Transverse colon (tissue), 4 donors: ENCODE measurements around the gene SKA1. TPM values are rescaled to one million over a fixed set of nuclear protein-coding genes. Genes with fewer than 3 reads are reported as not detected.

ENCODE experiments used
- DNase-seq: peaks from one replicate; pipeline ENCODE4 v3.0.0-alpha.2; 2019
- H3K27ac ChIP-seq, 4 donors: fragments of 200-600 bp; sonication (generic); 2 replicates each; pipeline ENCODE4 v1.5.1; 2016 to 2018; ENCODE audit warnings: inconsistent platforms in 4 of 4
- H3K27me3 ChIP-seq: fragments of 200-600 bp; sonication (generic); 2 replicates; pipeline ENCODE4 v1.5.1; 2017; ENCODE audit warnings: inconsistent platforms
- H3K36me3 ChIP-seq, 4 donors: fragments of 200-600 bp; sonication (generic); 2 replicates each; pipeline ENCODE4 v1.5.1; 2017 to 2019; ENCODE audit warnings: inconsistent platforms in 4 of 4
- H3K4me1 ChIP-seq, 4 donors: fragments of 200-600 bp; sonication (generic); 2 replicates each; pipeline ENCODE4 v1.5.1; 2017 to 2020; ENCODE audit warnings: inconsistent platforms in 4 of 4
- H3K4me3 ChIP-seq, 4 donors: fragments of 200-600 bp; sonication (generic); 1 replicate in 1 of 4; 2 replicates in 3 of 4; pipeline versions ENCODE4 v1.5.1 to v1.6.1; 2017 to 2019; ENCODE audit warnings: inconsistent platforms in 4 of 4
- H3K9me3 ChIP-seq, 2 donors: fragments of 200-600 bp; sonication (generic); 2 replicates each; pipeline ENCODE4 v1.5.1; 2017 to 2019; ENCODE audit warnings: inconsistent platforms in 2 of 2
- EP300 ChIP-seq: sonication (generic); formaldehyde crosslinking; IDR thresholded peaks from one replicate; pipeline ENCODE4 v1.6.1; 2017; ENCODE audit warnings: antibody characterized with exemption, low read depth
- POLR2A ChIP-seq: fragments of 450-650 bp; IDR thresholded peaks from one replicate; pipeline ENCODE4 v1.6.1; 2016; ENCODE audit warnings: antibody characterized with exemption, mild to moderate bottlenecking, moderate library complexity
- POLR2AphosphoS5 ChIP-seq, 3 donors: sonication (generic); formaldehyde crosslinking; IDR thresholded peaks; one replicate each; pipeline ENCODE4 v1.6.1; 2016; ENCODE audit warnings: antibody characterized with exemption in 3 of 3
- WGBS, 2 donors: methylation state at CpG; one replicate each; pipeline ENCODE4 v1.1.5; 2018; ENCODE audit warnings: low coverage in 1 of 2; 5-methylcytosine and 5-hydroxymethylcytosine counted together
- in situ Hi-C, 4 donors: fragments of 200-750 bp; cut with MboI; loops; one replicate each; pipeline versions ENCODE4 v1.15.0 to v1.15.1; 2017; ENCODE audit warnings: low sequenced_read_pairs in 3 of 4, low pct_ligation_motif_present in 1 of 4, low pct_unique_long_range_greater_than_20kb in 1 of 4
- intact Hi-C: fragments of 100-400 bp; cut with DNase I; formaldehyde crosslinking; loops from one replicate; pipeline ENCODE4 v1.15.1; 2023; ENCODE audit warnings: low total_unique reads
- total RNA-seq, 4 donors: library from RNA; depleted of rRNA; stranded (reverse); fragments of >200 nt; gene quantifications; one replicate each; pipeline ENCODE4 v1.1.0, GENCODE V29; 2016
- TF ChIP-seq, protein P1 (sequence below), 5 experiments: fragments of 200-600 bp in 3 of 5; fragments of 450-650 bp in 2 of 5; sonication (generic) in 3 of 5; IDR thresholded peaks; 1 replicate in 2 of 5; 2 replicates in 3 of 5; pipeline ENCODE4 v1.5.1; 2016 to 2017; ENCODE audit warnings: antibody characterized with exemption in 5 of 5, inconsistent platforms in 3 of 5, mild to moderate bottlenecking in 2 of 5, moderate library complexity in 1 of 5

The SKA1 gene
- total RNA-seq, 4 donors from 2014 or later: 0.14 to 4.2 TPM; not detected in 2

GRCh38 chr18:50439460-50440015 lies 64.7 kb downstream of the SKA1 start:
- TF ChIP-seq, protein P1, sequence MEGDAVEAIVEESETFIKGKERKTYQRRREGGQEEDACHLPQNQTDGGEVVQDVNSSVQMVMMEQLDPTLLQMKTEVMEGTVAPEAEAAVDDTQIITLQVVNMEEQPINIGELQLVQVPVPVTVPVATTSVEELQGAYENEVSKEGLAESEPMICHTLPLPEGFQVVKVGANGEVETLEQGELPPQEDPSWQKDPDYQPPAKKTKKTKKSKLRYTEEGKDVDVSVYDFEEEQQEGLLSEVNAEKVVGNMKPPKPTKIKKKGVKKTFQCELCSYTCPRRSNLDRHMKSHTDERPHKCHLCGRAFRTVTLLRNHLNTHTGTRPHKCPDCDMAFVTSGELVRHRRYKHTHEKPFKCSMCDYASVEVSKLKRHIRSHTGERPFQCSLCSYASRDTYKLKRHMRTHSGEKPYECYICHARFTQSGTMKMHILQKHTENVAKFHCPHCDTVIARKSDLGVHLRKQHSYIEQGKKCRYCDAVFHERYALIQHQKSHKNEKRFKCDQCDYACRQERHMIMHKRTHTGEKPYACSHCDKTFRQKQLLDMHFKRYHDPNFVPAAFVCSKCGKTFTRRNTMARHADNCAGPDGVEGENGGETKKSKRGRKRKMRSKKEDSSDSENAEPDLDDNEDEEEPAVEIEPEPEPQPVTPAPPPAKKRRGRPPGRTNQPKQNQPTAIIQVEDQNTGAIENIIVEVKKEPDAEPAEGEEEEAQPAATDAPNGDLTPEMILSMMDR (IDR thresholded peaks at IDR 0.05): no peak
- TF ChIP-seq POLR2A: no peak
- TF ChIP-seq POLR2AphosphoS5 (IDR thresholded peaks at IDR 0.05): no peak
- no peak for TF ChIP-seq EP300
- intact Hi-C loops: no loop called here
- in situ Hi-C loops: no loop called here
- 82% methylated on average over 2 of the region's 2 CpGs; no CpG with 5 or more reads in 1 of the 2 donors for WGBS, 2 donors
- no peaks in the 10 kb centered on the region for H3K4me1 ChIP-seq
- H3K27ac ChIP-seq: no peak overlapping the region
- DNase-seq: no peak
- H3K36me3 ChIP-seq: no peaks in the 10 kb centered on the region
- no peaks in the 10 kb centered on the region for H3K27me3 ChIP-seq
- H3K9me3 ChIP-seq: peaks cover 0 to 6% of the 10 kb centered on the region in 2 donors
- H3K4me3 ChIP-seq: no peak overlapping the region

GRCh38 chr18:50441016-50441415 lies 66.2 kb downstream of the SKA1 start:
- intact Hi-C loops (no loop called here), in situ Hi-C loops (no loop called here)
- H3K4me1 ChIP-seq: no peaks in the 10 kb centered on the region
- no peak overlapping the region for H3K27ac ChIP-seq
- H3K27me3 ChIP-seq: no peaks in the 10 kb centered on the region
- no peak for TF ChIP-seq POLR2A
- no peak for TF ChIP-seq EP300
- TF ChIP-seq, protein P1 (IDR thresholded peaks at IDR 0.05): no peak
- no peak for TF ChIP-seq POLR2AphosphoS5 (IDR thresholded peaks at IDR 0.05)
- H3K9me3 ChIP-seq: peaks cover 0 to 6% of the 10 kb centered on the region in 2 donors
- H3K4me3 ChIP-seq: no peak overlapping the region
- DNase-seq: no peak
- no peaks in the 10 kb centered on the region for H3K36me3 ChIP-seq
- 41 to 47% methylated on average over 4 of the region's 4 CpGs for WGBS, 2 donors

DNA sequence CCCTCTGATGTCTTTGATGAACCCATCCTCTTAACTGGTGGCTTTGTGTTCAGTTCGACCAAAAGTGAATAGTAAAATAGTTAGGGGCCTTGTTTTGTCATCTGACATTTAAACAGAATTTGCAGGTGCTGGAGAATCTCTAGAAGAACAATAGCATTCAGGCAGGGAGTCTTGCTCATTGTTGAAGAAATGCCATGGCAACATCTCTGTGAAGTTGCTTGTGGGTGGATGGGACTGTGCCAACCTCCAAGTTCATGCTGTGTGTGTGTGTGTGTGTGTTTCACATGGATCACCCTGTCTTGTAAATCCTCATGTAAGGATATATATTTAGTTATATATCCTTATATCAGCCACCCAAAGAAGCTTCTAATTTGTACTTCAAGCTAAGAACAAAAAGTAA lies 66.7 kb downstream of the SKA1 start:
- in situ Hi-C loops (no loop called here), intact Hi-C loops (no loop called here)
- 41 to 44% methylated on average over 1 of the region's 1 CpG for WGBS, 2 donors
- H3K4me3 ChIP-seq: no peak overlapping the region
- no peaks in the 10 kb centered on the region for H3K4me1 ChIP-seq
- DNase-seq: no peak
- H3K36me3 ChIP-seq: no peaks in the 10 kb centered on the region
- TF ChIP-seq, protein P1 (IDR thresholded peaks at IDR 0.05): no peak
- TF ChIP-seq POLR2AphosphoS5 (IDR thresholded peaks at IDR 0.05) (no peak), POLR2A (no peak), EP300 (no peak)
- H3K27me3 ChIP-seq: no peaks in the 10 kb centered on the region
- peaks cover 0 to 6% of the 10 kb centered on the region in 2 donors for H3K9me3 ChIP-seq
- H3K27ac ChIP-seq: no peak overlapping the region

Other genes starting within 250 kb of the SKA1 start
- gene MYO5B, start 179.9 kb upstream of the SKA1 start, total RNA-seq: 100 to 1,000 TPM in 3 of 4 donors, 10 to 100 TPM in 1; 96.7 to 144 (median 114) TPM
- gene CFAP53, start 108.6 kb upstream of the SKA1 start, total RNA-seq: 1 to 10 TPM in 1 of 4 donors, under 1 TPM in 2, not detected in 1; 0.27 to 4.2 (median 0.48) TPM
- 10 to 100 TPM; 65.1 to 97.8 (median 83.0) TPM for gene MBD1, start 93.5 kb upstream of the SKA1 start, total RNA-seq
- gene CXXC1, start 87.4 kb upstream of the SKA1 start, total RNA-seq: 100 to 1,000 TPM in 2 of 4 donors, 10 to 100 TPM in 2; 68.9 to 234 (median 117) TPM
- gene MAPK4, start 185.0 kb downstream of the SKA1 start, total RNA-seq: 10 to 100 TPM in 1 of 4 donors, 1 to 10 TPM in 3; 1.6 to 20.1 (median 5.7) TPM